GM12875 (cell line): ENCODE results near the gene SORCS2.

Experiments
- H3K4me3 ChIP-seq: one replicate; pipeline ENCODE4 v1.5.1; 2011; ENCODE audit warnings: low read depth, low read length, control low read depth
- CTCF ChIP-seq: IDR thresholded peaks from 2 replicates; pipeline ENCODE4 v1.5.1; 2011; ENCODE audit warnings: low read depth, mild to moderate bottlenecking, control low read depth, inconsistent platforms, low read length, moderate library complexity, borderline replicate concordance; ENCODE audit not compliant: insufficient read depth

Gene SORCS2

GRCh38 chr4:7415927-7416686 lies 223.8 kb downstream of the SORCS2 start:
- TF ChIP-seq CTCF = no peak
- no peak overlapping the region for H3K4me3 ChIP-seq

DNA sequence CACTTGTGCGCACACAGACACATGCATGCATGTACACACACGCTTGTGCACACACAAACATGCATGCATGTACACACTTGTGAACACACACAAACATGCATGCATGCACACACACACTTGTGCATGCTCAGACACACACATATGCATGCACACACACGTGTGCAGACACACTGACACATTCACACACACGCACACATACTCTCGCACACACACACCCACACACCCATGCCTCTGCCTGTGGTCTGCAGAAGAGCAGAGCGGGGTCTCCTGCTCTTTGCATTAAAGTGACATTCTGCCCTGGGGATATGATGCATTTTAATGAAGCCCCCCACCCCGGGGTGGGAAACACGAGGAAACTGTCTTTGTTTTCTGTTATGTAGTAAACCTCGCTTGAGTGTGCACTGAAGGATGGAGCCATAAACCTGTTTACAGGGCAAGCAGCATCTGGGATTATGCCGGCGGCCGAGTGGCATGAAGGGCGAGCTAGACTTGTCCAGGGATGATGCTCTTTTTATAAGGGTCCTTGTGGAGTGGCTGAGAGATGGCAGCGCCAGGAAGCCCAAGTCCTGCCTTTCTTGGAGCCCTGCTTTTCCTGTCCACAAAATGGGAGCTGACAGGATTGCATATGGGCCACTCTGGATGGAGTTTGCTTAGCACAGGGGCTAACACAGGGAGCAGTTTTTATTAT lies 224.6 kb downstream of the SORCS2 start:
- no peak for TF ChIP-seq CTCF
- no peak overlapping the region for H3K4me3 ChIP-seq

DNA sequence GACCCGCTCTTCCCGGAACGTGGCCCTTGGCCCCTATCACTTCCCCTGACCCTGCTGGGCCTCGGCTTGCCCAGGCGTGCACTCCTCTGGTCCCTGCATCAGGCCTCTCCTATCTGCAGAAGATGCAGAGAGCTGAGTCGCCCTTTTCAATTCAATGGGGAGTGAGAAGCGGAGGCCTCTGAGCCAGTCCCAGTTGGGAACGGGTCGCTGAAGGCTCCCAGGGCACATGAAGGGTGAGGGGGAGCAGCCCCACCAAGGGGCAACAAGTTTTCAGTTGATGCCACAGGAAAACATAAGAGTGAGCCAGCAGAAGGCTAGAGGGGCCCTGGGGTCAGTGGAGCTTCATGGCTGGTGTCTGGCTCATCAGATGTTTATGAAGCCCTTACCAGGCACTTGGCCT lies 225.3 kb downstream of the SORCS2 start:
- H3K4me3 ChIP-seq = no peak overlapping the region
- TF ChIP-seq CTCF = no peak

DNA sequence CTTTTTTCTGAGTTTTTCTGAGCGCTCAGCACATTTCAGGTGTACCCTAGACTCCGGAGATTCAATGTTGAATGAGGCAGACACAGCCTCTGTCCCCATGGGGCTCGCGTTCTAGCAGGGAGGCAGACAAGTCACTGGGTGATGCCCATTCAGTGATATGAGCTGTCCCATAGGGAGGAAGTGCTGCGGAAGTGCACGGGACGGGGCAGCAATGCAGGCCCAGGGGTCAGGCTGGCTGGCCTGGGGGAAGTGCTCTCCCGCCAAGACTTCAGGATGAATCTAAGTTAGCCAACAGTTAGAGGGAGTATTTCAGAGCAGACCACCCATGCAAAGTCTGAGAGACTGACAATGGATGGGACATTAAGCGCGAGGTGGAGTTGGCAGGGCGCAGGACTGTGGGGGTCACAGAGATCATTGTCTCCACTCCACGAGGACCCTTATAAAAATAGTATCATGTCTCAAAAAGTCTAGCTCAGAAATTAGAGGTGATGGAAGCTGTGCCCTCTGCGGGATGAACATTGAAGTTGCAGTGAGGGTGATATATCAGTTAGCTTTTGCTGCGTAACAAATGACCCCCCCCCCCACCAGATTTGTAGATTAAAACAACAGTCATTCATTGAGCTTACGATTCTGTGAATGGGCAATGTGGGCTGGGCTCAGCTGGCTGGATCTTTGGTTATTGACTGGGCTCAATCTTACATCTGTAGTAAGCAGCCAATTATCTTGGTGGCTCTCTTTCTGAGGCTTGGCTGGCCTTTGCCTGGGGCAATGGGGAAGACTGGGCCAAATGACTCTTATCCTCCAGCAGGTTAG lies 226.0 kb downstream of the SORCS2 start:
- no peak overlapping the region for H3K4me3 ChIP-seq
- no peak for TF ChIP-seq CTCF

DNA sequence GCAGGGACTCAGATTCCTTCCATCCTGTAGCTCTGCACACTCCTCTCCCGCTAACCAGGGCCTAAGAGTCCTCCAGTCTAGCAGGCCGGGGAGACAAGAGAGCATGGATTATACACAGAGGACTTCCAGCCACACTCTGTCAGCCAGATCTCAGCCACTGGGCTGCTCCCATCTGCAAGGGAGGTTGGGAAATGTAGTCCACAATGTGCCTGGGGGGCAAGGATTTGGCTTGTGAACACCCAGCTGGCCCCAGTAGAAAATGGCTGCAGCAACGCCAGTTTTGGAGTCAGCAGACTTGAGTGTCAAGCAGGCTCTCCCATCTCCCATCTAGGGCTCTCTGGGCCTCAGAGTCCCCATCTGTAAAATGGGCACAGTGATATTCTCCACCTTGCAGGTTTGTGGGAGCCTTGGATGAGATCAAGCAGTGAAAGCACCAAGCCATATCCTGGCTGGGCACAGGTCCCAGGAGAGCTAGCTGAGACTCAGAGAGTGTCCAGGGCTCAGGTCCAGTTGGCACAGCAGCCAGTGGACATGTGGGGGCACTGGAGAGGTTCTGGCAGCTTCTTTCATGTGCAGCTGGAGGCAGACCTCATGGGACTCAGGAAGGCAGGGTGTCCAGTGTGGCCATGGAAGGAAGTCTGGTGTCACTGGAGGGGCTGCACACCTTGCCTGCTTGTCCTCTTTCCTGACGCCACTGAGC lies 227.8 kb downstream of the SORCS2 start:
- TF ChIP-seq CTCF = no peak
- no peak overlapping the region for H3K4me3 ChIP-seq

- no peak for TF ChIP-seq CTCF
- no peak overlapping the region for H3K4me3 ChIP-seq
Observed at GRCh38 chr4:7420661-7421040, 228.3 kb downstream of the SORCS2 start.
